ENCODE data around the gene NFE2L1.

DNA sequence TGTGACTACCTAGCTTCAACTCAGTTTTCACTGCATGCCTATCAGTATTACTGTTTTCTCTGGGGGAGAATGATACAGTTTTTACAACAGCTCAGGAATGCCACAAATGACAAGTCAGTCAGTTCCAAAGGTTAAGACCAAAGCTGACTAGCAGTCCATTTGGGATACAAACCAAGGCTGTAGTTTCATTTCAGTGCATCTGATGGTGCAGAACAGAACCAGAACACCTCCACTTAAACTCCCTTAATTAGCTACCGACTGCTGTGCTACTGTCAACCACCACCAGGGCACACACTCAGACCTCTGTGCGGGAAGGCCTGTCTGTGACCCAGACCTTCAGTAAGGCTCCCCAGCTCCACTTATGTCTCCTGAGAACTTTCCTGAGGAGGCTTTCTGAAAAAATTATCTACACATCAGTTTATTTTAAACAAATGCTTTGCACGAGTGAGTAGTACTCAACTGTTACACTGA, 20.4 kb downstream of the NFE2L1 start:
- TF ChIP-seq, protein P1, sequence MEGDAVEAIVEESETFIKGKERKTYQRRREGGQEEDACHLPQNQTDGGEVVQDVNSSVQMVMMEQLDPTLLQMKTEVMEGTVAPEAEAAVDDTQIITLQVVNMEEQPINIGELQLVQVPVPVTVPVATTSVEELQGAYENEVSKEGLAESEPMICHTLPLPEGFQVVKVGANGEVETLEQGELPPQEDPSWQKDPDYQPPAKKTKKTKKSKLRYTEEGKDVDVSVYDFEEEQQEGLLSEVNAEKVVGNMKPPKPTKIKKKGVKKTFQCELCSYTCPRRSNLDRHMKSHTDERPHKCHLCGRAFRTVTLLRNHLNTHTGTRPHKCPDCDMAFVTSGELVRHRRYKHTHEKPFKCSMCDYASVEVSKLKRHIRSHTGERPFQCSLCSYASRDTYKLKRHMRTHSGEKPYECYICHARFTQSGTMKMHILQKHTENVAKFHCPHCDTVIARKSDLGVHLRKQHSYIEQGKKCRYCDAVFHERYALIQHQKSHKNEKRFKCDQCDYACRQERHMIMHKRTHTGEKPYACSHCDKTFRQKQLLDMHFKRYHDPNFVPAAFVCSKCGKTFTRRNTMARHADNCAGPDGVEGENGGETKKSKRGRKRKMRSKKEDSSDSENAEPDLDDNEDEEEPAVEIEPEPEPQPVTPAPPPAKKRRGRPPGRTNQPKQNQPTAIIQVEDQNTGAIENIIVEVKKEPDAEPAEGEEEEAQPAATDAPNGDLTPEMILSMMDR (IDR thresholded peaks at IDR 0.05): peak in 3 of 6 experiments; percentile 17 to 33 (median 20)
- no peak for TF ChIP-seq POLR2A (IDR thresholded peaks at IDR 0.05)
